Left cardiac atrium (tissue), 4 donors: ENCODE data around the gene GMPR. TPM values are rescaled to one million over a fixed set of nuclear protein-coding genes. Genes with fewer than 3 reads are reported as not detected.
"Not testable (repeated sequence)": the region's sequence is repeated elsewhere in the genome, so short reads cannot be mapped to it uniquely, and the experiment has no call there.

ENCODE experiments used
- ATAC-seq, 2 donors: fragments of 200-7000 bp; cut with Tn5 transposase; one replicate each; pipeline ENCODE4 v1.9.1; 2020; ENCODE audit warnings: mild to moderate bottlenecking in 2 of 2, moderate library complexity in 2 of 2
- DNase-seq: peaks from one replicate; pipeline ENCODE4 v3.0.0-alpha.2; 2020
- intact Hi-C, 2 donors: fragments of 100-400 bp; cut with DNase I; formaldehyde crosslinking; loops; one replicate each; pipeline versions ENCODE4 v1.14.1 to v1.15.1; 2022 to 2023
- total RNA-seq, 2 donors: library from RNA; stranded (reverse); fragmentation: NEBNext Ultra II Directional; extraction: Animal tissue kit (Norgen Biotek cat#: 25700); gene quantifications; one replicate each; pipeline ENCODE4 v1.2.1, GENCODE V29; 2021
- donor health status: DM: no; HTN: yes; CAD: no.
- donor health status: DM: no; HTN: yes; CAD: no; lungs with severe emphysema.
- donor health status: DM: yes; HTN: yes; CAD: no.
- donor health status: Dilated cardiomyopathy.

Gene GMPR
- total RNA-seq, 2 donors from 2014 or later: 58.8 to 65.2 TPM

- intact Hi-C loops: loop anchor here in 1 of 2 donors (5.0 kb wide), 1 partner anchor 36 kb away; no protein-coding TSS in a partner anchor
- no peak for DNase-seq
- ATAC-seq: no peak
Measured at GRCh38 chr6:16241321-16241689, 2.9 kb downstream of the GMPR start.

- intact Hi-C loops: loop anchor here in 1 of 2 donors (5.0 kb wide), 1 partner anchor 34 kb away; no protein-coding TSS in a partner anchor
- DNase-seq: peak; percentile 47
- peak; percentile 9 to 55 for ATAC-seq
Measured at GRCh38 chr6:16243055-16243454, 4.7 kb downstream of the GMPR start.

- DNase-seq (no peak), ATAC-seq (no peak)
- intact Hi-C loops: loop anchor here in 1 of 2 donors (5.0 kb wide), 1 partner anchor 34 kb away; no protein-coding TSS in a partner anchor
Measured at GRCh38 chr6:16243664-16244063, 5.3 kb downstream of the GMPR start.

- DNase-seq (peak; percentile 38), ATAC-seq (peak; percentile 7 to 12)
- intact Hi-C loops: loop anchor here in 1 of 2 donors (5.0 kb wide), 1 partner anchor 33 kb away; no protein-coding TSS in a partner anchor
Measured at GRCh38 chr6:16244446-16244845, 6.1 kb downstream of the GMPR start.

- ATAC-seq (peak in 1 of 2 donors; percentile 8), DNase-seq (no peak)
- intact Hi-C loops: loop anchor here in 1 of 2 donors (5.0 kb wide), 1 partner anchor 32 kb away; no protein-coding TSS in a partner anchor
Measured at GRCh38 chr6:16244869-16245451, 6.6 kb downstream of the GMPR start.

- ATAC-seq: no peak
- no peak for DNase-seq
- intact Hi-C loops: no loop called here
Measured at GRCh38 chr6:16248271-16248853, 10.0 kb downstream of the GMPR start.

GRCh38 chr6:16249971-16250370 lies 11.6 kb downstream of the GMPR start:
- intact Hi-C loops: no loop called here
- DNase-seq (no peak), ATAC-seq (no peak)

- intact Hi-C loops: no loop called here
Measured at GRCh38 chr6:16251706-16252105, 13.3 kb downstream of the GMPR start.

GRCh38 chr6:16252686-16253299 lies 14.4 kb downstream of the GMPR start:
- ATAC-seq (no peak), DNase-seq (no peak)
- intact Hi-C loops: no loop called here

More at GRCh38 chr6:16251706-16252105, 13.3 kb downstream of the GMPR start:
- DNase-seq: no peak
- ATAC-seq: no peak

- ATAC-seq: no peak
Measured at GRCh38 chr6:16253399-16254144, 15.2 kb downstream of the GMPR start.

GRCh38 chr6:16254535-16254934 lies 16.1 kb downstream of the GMPR start:
- DNase-seq (no peak), ATAC-seq (no peak)
- intact Hi-C loops: no loop called here

More at GRCh38 chr6:16253399-16254144, 15.2 kb downstream of the GMPR start:
- intact Hi-C loops: no loop called here
- no peak for DNase-seq

GRCh38 chr6:16256781-16257180 lies 18.4 kb downstream of the GMPR start:
- no peak for ATAC-seq
- DNase-seq: no peak
- intact Hi-C loops: no loop called here

- peak; percentile 86 to 93 for ATAC-seq
- no peak for DNase-seq
- intact Hi-C loops: no loop called here
Measured at GRCh38 chr6:16257999-16258708, 19.8 kb downstream of the GMPR start.

- DNase-seq (no peak), ATAC-seq (no peak)
- intact Hi-C loops: no loop called here
Measured at GRCh38 chr6:16258709-16259075, 20.3 kb downstream of the GMPR start.

- DNase-seq, ATAC-seq, intact Hi-C loops: not testable (repeated sequence)
Measured at GRCh38 chr6:16259604-16260003, 21.2 kb downstream of the GMPR start.

GRCh38 chr6:16260602-16261001 lies 22.2 kb downstream of the GMPR start:
- ATAC-seq, intact Hi-C loops, DNase-seq: not testable (repeated sequence)

GRCh38 chr6:16262773-16263172 lies 24.4 kb downstream of the GMPR start:
- ATAC-seq, intact Hi-C loops, DNase-seq: not testable (repeated sequence)

- ATAC-seq, DNase-seq, intact Hi-C loops: not testable (repeated sequence)
Measured at GRCh38 chr6:16263464-16264099, 25.2 kb downstream of the GMPR start.
